Measurements from ENCODE around the gene GOLGA8B. TPM values are rescaled to one million over a fixed set of nuclear protein-coding genes. Genes with fewer than 3 reads are reported as not detected.
"Not testable (repeated sequence)": the region's sequence is repeated elsewhere in the genome, so short reads cannot be mapped to it uniquely, and the experiment has no call there.

The GOLGA8B gene
- 41.4 TPM for polyA plus RNA-seq (ENCODE audit: insufficient read length)

DNA sequence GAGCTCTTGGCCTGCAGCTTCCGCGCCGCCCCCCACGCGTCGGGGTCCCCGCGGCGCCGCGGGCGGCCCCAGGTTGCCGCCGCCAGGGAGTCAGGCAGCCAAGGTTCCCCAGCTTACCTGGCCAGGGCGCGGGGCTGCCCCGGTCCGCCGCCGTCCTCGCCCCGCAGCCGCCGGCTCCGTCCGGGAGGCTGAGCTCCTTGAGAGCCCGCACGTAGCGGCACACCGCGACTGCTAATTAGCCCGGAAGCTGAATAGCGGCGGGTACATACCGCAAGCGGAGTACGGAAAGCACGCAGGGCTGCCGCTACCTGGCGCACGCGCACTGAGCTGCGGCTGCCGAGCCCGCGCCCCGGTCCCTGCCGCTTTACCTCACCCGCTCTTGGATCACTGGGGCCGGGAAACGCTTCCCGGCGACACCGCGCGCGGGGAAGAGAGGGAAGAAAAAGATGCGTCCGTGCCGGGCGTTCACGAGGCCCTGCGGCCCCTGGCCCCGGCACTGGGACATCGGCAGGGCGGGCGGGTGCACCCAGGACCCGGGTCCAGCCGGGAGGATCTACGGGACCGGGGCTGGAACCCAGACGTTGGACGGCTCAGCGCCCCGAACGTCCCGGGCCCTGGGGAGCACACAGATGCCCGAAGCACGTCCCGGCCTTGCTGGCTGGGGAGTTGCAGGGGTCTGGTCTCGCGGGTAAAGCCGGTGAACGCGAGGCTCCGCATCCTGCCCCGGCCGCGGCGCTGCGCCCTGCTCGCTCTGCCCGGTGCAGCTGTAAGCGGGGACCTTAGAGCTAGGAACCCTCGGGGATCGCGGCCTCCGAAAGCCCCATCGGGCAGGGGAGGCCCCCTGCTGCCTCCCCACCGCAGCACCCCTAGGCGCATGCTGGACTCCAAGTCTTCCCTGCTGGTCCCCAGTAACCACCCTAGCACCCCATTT is at the start of gene GOLGA8B:
TSS of gene GOLGA8B (minus strand) at position 253 of the 931 bp plus-strand sequence. CDS start 47,739 bp downstream, outside the sequence.
- DNase-seq, result peak; percentile 23

DNA sequence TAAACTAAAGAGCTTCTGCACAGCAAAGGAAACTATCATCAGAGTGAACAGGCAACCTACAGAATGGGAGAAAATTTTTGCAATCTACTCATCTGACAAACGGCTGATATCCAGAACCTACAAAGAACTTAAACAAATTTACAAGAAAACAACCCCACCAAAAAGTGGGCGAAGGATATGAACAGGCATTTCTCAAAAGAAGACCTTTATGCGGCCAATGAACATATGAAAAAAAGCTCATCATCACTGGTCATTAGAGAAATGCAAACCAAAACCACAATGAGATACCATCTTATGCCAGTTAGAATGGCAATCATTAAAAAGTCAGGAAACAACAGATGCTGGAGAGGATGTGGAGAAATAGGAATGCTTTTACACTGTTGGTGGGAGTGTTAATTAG is 49.7 kb upstream of the GOLGA8B start:
- DNase-seq, result not testable (repeated sequence)

- no peak for DNase-seq
Measured at GRCh38 chr15:34628577-34629152, 45.2 kb upstream of the GOLGA8B start.

DNA sequence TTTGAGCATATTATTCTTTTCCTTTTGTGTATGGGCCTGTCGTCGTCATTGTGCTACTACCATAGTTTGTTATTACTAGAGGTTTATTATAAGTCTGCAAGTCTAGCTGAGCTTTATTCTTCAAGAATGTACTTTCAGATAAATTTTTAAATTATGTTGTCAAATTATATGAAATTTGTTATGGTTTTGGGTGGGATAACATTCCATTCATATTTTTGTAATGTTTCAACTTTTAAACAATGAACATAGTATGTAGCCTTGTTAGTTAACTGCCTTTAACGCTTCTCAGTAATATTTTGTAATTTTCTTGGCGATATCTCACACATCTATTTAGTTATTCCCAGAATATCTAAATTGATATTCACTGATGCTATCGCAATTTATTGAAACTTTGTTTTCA is 41.6 kb upstream of the GOLGA8B start:
- no peak for DNase-seq

DNA sequence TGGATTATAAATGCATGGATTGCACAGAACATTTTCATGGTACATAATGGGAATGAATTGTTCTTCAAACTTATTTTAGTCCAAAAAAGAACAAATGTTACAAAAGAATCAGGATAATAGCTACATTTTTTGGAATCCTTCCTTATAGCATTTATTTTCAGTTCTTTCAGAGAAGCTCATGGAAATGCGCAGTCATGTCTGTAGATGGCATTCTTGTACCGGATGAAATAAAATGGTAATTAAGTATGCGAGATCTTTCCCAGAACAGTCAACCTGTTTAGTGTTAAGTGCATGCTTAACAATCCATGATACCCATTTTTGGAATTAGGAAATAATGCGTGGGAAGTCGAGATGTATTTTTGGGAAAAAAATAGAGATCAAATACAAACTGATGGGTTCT is 38.2 kb upstream of the GOLGA8B start:
- no peak for DNase-seq

DNA sequence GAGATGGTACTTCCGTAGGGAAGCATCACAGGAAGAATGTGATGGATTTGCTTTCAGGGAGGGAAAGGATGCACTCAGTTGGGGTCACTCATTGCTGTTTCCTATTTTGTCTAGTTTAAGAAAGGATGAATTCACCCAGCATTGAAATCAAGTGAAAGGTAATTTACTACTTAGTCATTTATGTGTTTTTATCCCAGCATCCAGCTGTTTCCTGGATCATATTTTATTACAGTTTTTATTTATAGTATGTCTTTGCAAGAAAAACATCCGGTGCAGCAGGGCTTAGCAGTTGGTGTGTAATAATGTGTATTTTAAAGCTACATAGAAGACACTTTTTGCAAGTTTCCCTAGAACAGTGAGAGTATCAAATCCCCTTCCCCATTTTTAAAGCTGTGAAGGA is 37.4 kb upstream of the GOLGA8B start:
- DNase-seq, result no peak

GRCh38 chr15:34620142-34620541 is 36.7 kb upstream of the GOLGA8B start:
- no peak for DNase-seq

DNA sequence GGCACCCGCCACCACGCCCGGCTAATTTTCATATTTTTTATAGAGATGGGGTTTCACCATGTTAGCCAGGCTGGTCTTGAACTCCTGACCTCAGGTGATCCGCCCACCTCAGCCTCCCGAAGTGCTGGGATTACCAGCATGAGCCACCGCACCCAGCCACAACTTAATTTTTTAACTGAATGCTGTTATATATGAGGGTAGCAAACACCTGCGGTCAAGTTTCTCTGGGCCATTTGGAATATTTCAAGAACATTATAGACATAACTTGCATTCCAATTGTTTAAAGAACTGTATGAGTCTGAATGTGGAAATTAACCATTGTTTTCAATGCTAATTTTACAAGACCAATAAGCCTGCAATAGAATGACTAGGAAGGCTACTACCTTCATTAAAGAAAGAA is 35.7 kb upstream of the GOLGA8B start:
- no peak for DNase-seq

DNA sequence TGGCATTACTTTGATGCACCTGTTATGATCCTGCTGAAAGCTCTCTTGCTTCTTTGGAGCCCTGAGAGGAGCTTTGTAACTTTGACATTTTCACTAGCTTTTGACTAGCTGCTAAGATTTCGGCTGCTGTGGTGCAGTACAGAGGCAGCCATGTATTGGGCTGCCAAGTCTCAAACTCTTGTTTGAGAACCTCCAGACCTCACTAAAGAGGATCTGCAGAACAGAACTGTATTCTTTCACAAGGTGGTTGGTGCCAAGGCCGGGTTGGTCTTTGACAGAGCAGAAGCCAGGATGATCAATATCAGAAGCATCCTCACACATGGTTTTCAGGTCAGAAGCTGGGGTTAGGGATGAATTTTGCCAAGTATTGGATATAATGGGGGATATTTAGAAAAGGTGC is 34.6 kb upstream of the GOLGA8B start:
- DNase-seq, result no peak

DNA sequence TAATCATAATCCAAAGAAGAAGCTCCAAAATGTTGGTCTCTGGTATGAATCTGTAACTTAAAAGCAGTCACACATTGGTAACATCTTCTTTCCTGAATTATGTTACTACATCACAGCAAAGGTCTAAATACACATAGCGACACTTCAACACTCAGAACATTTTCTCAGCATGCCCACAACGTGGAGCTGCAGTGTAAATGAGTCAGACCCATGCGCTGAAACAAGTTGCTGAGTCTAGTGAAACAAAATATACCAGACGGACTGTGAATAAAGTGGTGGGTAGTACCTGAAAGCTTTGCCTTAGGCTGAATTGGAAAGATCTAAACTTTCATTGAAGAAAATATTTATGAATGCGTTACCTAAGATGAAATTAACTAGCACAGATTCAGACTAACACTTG is 33.2 kb upstream of the GOLGA8B start:
- no peak for DNase-seq

DNA sequence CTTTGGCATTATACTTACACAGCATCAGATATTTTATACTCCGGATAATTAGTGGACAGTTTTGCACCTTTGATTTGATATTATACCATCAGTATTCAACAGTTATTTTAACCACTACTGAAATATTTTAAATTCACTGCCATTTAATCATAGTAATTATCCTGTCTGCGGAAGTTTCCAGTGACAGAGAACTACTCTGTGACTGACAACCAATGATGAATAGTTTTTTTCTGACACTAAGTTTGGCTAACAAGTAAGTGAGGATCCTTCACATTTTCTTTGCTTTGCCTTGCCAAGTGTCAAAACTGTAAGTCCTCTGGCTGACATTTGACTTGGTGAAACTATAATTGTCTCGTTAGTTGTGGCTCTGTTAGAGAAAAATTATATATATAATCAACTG is 30.5 kb upstream of the GOLGA8B start:
- no peak for DNase-seq

- no peak for DNase-seq
Measured at GRCh38 chr15:34613301-34613700, 29.9 kb upstream of the GOLGA8B start.

DNA sequence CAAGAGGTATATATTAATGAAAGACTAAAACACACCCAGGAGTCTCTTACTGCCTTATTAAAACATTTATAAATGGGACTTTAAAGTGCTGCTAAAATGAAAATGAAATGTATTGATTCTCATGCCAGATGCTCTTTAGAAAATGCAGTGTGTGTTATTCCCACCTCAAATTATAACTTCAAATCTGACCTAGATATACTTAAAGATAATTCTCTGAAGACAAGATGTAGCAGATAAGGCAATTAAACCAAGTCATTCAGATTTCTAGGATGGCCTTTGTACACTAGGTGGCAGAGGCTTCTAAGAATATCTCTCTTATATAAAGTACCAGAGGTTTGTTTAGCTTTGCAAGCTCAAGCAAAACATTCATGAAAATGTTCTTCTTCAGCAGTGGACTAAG is 26.9 kb upstream of the GOLGA8B start:
- DNase-seq, result no peak

DNA sequence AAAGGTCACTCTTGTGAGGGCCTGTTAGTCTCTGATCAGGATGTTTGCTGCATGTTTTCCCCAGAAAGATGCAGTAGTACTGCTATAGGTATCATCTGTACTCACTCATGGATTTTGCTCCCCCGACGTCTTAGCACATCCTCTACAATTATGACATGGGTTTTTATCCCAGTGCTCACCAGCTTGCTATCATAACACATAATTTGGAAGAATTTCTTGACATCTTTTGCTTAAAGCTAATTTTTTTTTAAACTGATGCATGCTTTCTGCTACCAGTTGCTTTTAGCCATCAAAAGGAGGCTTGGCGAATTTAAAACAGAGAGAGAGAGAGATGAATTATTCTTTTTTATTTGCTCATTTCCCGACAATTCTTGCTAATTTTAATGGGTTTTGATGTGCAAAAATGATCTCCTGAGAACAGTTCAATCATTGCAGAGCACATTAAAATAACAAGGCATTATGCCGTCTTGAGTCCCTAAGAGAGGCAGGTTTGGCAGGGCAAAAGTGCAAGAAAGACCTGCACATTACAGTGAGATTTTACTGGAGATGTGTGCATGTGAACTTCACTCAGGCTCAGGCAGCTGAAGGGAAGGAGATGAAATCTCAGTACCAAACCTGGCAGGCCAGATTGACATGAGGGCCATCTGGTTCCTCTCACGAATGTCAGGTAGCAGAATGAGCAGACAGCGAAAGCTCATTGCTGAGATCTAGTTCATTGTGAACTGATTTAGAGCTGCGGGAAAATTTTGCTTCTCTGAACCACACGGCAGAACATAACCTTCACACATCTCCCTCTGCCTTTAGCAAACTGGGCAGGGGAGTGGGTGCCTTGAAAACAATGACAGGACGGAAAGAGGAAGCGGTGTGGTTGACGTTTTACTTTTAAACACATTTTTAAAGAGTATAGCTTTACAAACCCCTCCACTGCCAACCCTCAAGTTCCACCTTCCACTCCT is 25.9 kb upstream of the GOLGA8B start:
- no peak for DNase-seq

DNA sequence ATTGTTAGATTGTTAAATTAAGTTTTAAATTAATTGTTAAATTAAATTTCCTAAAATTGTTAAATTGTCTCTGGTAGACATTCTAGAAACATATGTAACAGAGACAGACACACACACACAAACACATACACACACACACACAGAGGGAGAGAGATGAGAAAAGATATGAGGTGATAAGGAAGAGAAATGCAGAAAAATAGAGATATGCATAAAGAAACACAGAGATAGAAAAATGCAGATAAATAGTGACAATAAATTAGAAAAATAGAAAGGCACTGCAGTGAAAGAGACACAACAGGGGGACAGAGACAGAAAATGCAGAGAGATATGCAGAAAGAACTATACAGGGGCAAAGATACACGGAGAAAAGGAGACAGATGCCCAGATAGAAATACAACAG is 25.1 kb upstream of the GOLGA8B start:
- no peak for DNase-seq

GRCh38 chr15:34607832-34608231 is 24.4 kb upstream of the GOLGA8B start:
- no peak for DNase-seq

GRCh38 chr15:34606545-34606944 is 23.1 kb upstream of the GOLGA8B start:
- no peak for DNase-seq

GRCh38 chr15:34606131-34606530 is 22.7 kb upstream of the GOLGA8B start:
- DNase-seq, result no peak

DNA sequence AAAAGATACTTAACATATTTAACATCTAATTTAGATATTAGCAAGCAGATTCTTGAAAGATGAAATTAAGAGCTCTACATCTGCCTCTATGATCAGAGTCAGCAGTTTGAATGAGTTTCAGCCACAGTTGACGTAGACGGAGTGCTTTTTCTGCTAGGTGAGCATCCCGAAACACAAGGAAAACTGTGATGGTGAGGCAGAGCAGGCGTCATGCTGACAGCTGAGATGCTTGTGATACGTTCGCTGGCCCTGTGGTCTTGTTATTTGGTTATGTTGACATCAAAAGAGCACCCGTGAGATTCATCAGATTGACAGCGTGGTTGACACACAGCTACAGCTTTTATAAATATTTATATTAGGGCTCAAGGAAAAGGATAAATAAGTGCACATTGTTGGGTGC is 19.6 kb upstream of the GOLGA8B start:
- no peak for DNase-seq

DNA sequence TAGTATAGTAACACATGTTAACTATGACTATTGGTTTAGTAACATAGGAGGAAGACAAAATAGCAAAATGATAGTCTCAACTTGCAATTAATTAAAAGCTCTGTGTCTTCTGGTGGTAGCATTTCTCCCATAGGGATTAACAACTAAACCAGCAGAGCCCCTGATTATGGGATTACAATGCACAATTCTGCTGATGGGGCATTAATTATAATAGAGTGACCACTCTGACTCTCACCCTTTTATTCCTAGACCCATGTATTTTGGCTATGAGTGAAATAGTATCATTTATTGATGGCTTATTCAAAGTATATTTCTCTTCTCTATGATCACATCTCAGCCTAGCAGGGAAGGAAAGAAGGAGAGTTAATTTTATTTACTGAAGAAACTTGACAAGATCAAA is 17.5 kb upstream of the GOLGA8B start:
- DNase-seq, result no peak

DNA sequence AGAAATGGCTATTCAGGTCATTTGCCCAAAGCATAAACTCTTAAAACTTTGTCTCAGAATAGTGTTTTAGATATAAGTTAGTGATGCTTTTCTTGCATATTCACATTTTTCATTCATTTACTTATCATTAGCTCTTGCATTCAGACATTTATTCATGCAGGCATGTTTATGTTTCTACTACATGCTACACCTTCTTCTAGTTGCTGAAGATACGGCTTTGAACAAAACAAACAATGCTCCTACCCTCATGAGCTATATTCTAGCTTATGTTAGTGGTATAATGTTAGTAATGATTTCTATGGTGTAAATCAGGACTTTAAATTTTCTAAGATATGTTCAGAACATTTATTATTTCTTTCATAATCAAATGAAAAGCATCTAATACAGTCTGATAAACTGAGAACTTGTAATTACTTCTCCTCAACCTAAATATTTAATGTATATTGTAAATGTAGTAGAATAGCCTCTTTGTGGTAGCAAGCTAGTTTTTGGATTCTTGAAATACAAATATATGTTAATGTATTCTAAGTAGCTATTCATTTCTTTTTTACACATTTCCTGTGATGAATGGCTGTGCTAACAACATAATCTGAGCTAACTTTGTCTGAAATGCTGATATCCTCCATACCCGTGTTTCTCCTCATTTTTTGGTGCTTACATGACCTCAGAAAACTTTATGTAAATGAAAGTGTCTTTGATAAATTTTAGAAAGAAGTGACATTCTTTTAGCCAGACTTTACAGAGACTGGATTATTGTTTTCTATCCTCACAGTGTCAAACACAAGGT is 15.5 kb upstream of the GOLGA8B start:
- no peak for DNase-seq

- DNase-seq, result no peak
Measured at GRCh38 chr15:34597316-34597715, 13.9 kb upstream of the GOLGA8B start.

All from hindlimb muscle (tissue), 1 donor.